LNCAP (cell line): ENCODE data around the gene TEX19.

ENCODE experiments used
- TF ChIP-seq, protein P1 (sequence below): fragments of 450-650 bp; IDR thresholded peaks from 2 replicates; pipeline ENCODE4 v1.5.1; 2017; ENCODE audit warnings: mild to moderate bottlenecking

Gene TEX19

DNA sequence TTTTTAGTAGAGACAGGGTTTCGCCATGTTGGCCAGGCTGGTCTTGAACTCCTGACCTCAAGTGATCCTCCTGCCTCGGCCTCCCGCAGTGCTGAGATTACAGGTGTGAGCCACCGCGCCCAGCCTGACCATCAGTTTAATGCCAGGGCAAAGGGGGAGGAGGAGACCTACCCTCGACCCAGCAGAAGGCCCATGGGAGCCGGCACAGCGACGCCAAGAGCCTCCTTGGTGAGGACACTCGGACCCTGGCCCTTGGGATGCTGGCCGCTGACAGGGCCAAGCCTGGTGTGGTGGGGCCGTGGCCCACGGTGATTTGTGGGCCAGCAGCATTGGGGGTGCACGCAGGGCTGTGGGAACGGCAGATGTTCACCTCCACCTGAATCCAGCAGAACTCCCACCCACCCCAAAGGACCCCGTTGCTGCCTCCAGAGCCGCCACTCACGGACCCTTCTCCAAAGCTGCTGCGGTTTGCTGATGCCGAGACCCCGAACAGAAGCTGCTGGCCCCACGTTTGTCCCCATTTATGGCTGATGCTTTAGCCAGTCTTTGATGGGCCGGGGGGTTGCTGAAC is 32.5 kb downstream of the TEX19 start:
- TF ChIP-seq, protein P1, sequence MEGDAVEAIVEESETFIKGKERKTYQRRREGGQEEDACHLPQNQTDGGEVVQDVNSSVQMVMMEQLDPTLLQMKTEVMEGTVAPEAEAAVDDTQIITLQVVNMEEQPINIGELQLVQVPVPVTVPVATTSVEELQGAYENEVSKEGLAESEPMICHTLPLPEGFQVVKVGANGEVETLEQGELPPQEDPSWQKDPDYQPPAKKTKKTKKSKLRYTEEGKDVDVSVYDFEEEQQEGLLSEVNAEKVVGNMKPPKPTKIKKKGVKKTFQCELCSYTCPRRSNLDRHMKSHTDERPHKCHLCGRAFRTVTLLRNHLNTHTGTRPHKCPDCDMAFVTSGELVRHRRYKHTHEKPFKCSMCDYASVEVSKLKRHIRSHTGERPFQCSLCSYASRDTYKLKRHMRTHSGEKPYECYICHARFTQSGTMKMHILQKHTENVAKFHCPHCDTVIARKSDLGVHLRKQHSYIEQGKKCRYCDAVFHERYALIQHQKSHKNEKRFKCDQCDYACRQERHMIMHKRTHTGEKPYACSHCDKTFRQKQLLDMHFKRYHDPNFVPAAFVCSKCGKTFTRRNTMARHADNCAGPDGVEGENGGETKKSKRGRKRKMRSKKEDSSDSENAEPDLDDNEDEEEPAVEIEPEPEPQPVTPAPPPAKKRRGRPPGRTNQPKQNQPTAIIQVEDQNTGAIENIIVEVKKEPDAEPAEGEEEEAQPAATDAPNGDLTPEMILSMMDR = no peak

DNA sequence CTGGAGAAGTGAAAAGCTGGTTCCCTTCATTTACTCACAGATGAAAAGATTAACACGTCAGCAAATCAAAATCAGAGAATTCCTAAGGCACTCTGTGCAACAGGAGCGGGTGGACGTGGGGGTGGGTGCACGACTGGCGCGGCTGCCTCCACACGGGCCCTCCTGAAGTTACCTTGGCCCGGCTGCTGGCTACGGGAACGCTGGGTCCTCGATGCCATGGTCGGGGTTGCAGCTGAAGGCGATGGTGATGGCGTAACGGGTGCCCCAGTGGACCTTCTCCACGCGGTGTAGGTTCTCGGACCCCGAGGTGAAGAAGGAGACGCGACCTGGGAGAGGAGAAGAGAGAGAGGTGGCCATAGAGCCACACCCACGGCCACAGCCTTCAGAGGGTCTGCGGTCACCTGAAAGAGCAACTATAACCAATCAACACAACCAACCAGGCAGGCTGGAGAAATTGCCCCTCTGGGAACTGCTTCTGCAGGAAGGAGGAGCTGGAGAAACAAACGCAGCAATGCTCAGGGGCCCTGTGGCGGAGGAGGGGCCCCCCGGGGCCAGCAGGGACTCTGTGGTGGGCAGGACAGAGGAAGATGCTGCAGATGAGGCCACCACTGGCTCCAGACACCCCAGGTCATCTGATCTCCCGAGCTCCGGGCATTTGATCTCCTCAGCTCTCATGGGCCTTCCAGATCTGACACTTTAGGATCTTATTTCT is 33.3 kb downstream of the TEX19 start:
- TF ChIP-seq, protein P1 = no peak

DNA sequence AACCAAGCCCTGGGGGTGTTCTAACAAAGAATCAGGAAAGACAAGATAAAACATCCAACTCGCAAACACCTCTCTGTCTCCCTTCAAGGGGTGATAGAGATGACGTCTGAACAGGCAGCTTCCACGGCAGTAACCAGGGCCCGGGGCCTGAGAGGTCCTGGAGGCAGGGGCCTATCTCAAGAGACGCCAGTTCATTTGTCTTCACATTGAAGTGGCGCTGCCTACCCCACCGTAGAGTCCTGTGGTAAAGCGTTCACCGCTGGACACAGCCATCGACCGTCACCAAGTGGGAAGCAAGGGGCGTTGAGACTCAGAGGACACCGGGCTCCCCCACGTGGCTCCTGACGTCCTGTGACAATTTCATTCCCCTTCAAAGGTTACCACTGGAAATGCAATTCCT is 33.9 kb downstream of the TEX19 start:
- TF ChIP-seq, protein P1 = no peak

DNA sequence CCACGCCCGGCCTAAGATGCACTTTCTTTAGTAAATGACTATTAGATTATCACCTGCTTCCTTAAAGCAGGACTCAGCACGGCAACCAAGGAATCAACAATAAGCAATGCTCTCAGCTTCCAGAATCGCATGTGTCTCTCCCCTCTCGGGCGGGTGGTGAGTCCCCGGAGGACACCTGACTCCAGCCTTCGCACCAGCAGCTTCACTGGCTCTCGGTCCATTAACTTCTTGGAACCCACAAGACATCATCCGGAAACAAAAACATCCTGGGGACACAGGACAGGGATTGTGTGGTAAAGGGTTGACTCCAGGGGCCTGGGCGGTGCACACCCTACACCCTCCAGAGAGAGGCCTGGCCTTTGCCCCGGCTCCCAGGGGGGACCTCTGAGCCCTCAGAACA is 35.2 kb downstream of the TEX19 start:
- TF ChIP-seq, protein P1 = no peak

DNA sequence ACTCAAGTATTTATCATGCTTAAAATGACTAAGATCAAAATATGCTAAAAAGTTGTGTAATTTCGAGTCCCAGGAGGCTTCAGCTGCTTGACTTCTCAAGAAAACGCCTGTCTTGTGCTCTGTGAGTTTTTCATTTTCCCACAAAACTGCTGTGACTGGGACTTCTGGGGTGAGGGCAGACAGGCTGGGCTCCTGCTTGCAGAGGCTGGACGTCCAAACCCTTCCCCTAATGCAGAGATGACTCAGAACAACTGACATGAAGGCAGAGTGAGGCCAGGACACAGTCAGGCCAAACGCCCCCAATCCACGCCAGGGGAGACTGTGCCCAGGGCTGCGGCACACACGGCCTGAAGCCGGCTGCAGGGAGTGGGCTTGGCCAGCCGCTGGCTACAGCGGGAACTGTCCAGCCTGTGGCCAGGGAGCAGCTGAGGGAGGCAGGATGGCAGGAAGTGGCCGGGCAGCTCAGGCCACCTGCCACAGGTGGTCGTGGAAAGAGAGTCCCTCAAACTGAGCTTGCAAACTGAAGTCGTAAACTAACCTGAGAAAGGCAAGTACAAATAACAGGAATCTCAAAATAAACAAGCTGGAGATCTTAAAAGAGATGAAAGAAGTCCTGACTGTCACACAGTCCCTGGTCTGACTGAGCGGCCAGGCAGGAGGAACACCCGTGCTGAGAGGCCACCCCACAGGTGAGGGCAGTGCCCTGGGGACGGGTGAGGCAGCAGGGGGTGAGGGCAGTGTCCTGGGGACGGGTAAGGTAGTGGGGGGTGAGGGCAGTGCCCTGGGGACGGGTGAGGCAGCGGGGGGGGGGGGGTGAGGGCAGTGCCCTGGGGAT is 37.8 kb downstream of the TEX19 start:
- TF ChIP-seq, protein P1 = no peak

DNA sequence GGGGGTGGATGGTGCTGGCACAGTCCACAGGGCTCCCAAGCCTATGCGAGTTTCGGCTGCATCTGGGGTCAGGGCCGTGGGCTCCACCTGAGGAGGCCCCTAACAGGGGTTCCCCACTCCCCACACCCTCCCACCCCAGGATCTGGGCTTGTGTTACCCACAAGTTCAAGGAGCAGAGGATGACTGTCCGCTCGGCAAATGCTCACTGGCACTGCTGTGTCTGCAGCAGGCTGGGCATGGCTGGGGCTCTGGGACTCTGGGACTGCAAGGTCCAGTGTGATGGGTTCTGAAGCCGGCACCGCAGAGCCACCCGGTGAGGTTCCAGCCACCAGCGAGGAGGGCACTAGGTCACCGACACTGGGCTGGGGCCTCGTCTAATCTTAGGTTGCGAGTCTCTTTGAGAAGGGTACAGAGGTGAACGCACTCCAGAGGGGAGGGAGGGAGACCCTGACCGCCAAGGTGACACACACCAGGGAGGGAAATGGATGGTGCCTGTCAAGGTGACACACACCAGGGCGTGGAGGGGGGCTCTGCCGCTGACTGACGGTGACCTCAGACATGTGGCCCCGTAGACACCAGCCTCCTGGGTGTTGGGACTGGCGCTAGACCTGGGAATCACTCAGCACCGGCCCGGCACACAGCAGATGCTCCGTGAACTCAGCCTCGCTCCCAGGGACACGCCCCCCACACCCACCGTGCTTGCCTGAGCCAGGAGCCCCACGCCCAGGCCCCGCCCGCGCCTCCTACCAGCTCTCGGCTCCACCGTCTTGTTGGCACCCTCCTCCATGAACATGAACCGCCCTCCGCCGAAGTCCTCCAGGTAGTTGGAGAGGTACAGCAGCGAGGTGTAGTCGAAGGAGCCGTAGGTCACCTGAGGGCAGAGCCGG is 38.6 kb downstream of the TEX19 start:
- TF ChIP-seq, protein P1 = no peak

DNA sequence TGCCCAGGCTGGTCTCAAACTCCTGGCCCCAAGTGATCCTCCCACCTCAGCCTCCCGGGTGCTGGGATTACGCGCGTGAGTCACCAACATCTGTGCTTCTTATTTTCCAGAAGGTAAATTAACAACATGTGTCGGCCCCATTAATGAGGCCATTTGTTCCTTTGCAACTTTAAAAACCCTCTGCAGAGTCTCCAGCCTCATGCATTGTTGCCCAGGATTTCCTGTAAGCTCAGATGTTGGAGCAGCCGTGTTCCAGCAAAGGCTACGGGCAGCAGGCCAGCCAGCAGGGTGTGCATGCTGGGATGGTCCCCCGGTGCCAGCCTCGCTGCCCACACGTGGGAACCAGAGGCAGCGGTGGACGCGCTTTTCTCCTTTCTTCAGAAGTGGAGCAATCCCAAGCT is 40.0 kb downstream of the TEX19 start:
- TF ChIP-seq, protein P1 = no peak
